PFSK-1 (cell line): ENCODE measurements around the gene SLC38A8. TPM values are rescaled to one million over a fixed set of nuclear protein-coding genes. Genes with fewer than 3 reads are reported as not detected.

Experiments
- FOXP2 ChIP-seq: optimal IDR thresholded peaks from 2 replicates; pipeline ENCODE3; 2011; ENCODE audit warnings: borderline replicate concordance, control low read depth, inconsistent platforms; ENCODE audit not compliant: insufficient read depth; ENCODE audit errors: extremely low read length, extremely low read depth
- POLR2AphosphoS5 ChIP-seq: IDR thresholded peaks from 2 replicates; pipeline ENCODE4 v1.6.1; 2012; ENCODE audit warnings: low read depth, mild to moderate bottlenecking, control low read depth, low read length, moderate library complexity
- REST ChIP-seq, 2 experiments: IDR thresholded peaks; 2 replicates each; pipeline versions ENCODE4 v1.6.1 to v1.8.0; 2011 to 2012; ENCODE audit warnings: low read depth in 2 of 2, low read length in 2 of 2, control low read depth in 1 of 2, inconsistent platforms in 1 of 2, mild to moderate bottlenecking in 1 of 2, moderate library complexity in 1 of 2; ENCODE audit not compliant: insufficient read depth in 1 of 2
- SIN3A ChIP-seq: IDR thresholded peaks from 2 replicates; pipeline ENCODE4 v1.6.1; 2012; ENCODE audit warnings: mild to moderate bottlenecking, low read length, moderate library complexity, borderline replicate concordance; ENCODE audit not compliant: insufficient read depth
- TAF1 ChIP-seq: IDR thresholded peaks from 2 replicates; pipeline ENCODE4 v1.6.1; 2012; ENCODE audit warnings: low read length, control low read depth, borderline replicate concordance; ENCODE audit not compliant: insufficient read depth
- polyA plus RNA-seq: library from polyadenylated mRNA; unstranded; fragments of >200 nt; gene quantifications from one replicate; pipeline ENCODE4 v1.2.1, GENCODE V29; 2012; ENCODE audit warnings: low read depth, missing spikeins; ENCODE audit not compliant: insufficient read length

SLC38A8 gene
- not detected for polyA plus RNA-seq

GRCh38 chr16:84042308-84042878, at the start of gene SLC38A8:
TSS of gene SLC38A8 (minus strand) at chr16:84042795. CDS start at chr16:84042157, 638 bp downstream.
- no peak for TF ChIP-seq FOXP2
- no peak for TF ChIP-seq REST (IDR thresholded peaks at IDR 0.05; ENCODE audit: insufficient read depth in 1 of 2, low read depth in 2 of 2, low read length in 2 of 2)

GRCh38 chr16:84091460-84091859, 48.9 kb upstream of the SLC38A8 start:
- no peak for TF ChIP-seq FOXP2
- no peak for TF ChIP-seq TAF1
- no peak for TF ChIP-seq SIN3A
- TF ChIP-seq REST (IDR thresholded peaks at IDR 0.05; ENCODE audit: insufficient read depth in 1 of 2, low read depth in 2 of 2, low read length in 2 of 2), result no peak
- TF ChIP-seq POLR2AphosphoS5, result no peak

GRCh38 chr16:84090211-84090610, 47.6 kb upstream of the SLC38A8 start:
- no peak for TF ChIP-seq REST (IDR thresholded peaks at IDR 0.05; ENCODE audit: insufficient read depth in 1 of 2, low read depth in 2 of 2, low read length in 2 of 2)
- no peak for TF ChIP-seq FOXP2
- no peak for TF ChIP-seq POLR2AphosphoS5
- no peak for TF ChIP-seq TAF1
- TF ChIP-seq SIN3A, result no peak

- no peak for TF ChIP-seq SIN3A
- no peak for TF ChIP-seq FOXP2
- no peak for TF ChIP-seq REST (IDR thresholded peaks at IDR 0.05; ENCODE audit: insufficient read depth in 1 of 2, low read depth in 2 of 2, low read length in 2 of 2)
- TF ChIP-seq POLR2AphosphoS5, result no peak
These were observed 46.2 kb upstream of the SLC38A8 start for GRCh38 chr16:84088695-84089395.

GRCh38 chr16:84087466-84088151, 45.0 kb upstream of the SLC38A8 start:
- TF ChIP-seq REST (IDR thresholded peaks at IDR 0.05; ENCODE audit: insufficient read depth in 1 of 2, low read depth in 2 of 2, low read length in 2 of 2) (no peak), FOXP2 (no peak), TAF1 (no peak), SIN3A (no peak)
